GM20000 (cell line): ENCODE results near the gene DDX39B.
A peak's percentile ranks its signal among the peaks of the same experiment; 100 is the strongest.
"Not testable (repeated sequence)": the region's sequence is repeated elsewhere in the genome, so short reads cannot be mapped to it uniquely, and the experiment has no call there.

Source experiments
- DNase-seq: peaks from one replicate; pipeline ENCODE4 v3.0.0; 2012; ENCODE audit warnings: low spot score
- CTCF ChIP-seq: IDR thresholded peaks from 2 replicates; pipeline ENCODE4 v1.5.1; 2012; ENCODE audit warnings: mild to moderate bottlenecking, control low read depth; ENCODE audit errors: extremely low read depth, missing control alignments

DDX39B gene

GRCh38 chr6:31498748-31499147, 43.1 kb downstream of the DDX39B start:
- DNase-seq = no peak
- no peak for TF ChIP-seq CTCF

- DNase-seq = peak; percentile 87
- TF ChIP-seq CTCF = no peak
Observed at GRCh38 chr6:31497531-31498476, 44.0 kb downstream of the DDX39B start, which contains the start of gene MICB. TSS of gene MICB (plus strand) at chr6:31498145. CDS start at chr6:31498194, 49 bp downstream.

DNA sequence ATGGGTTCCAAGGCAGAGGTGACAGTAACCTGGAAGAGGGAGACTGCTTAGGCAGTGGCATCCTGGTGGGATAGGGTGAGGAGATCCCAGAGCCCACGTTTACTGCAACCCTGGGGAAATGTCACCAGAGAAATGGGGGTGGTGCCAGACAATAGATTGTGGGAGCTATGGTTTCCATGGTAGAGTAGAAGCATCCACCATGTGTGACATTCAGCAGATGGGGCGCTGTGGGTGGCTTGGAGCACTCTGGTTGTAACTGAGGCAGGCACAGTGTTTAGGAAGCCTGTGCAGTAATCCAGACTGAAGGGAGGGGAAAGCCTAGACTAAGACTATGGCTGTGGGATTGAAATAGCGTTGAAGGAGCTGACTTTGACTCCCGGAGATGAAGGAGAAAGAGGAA, 45.0 kb downstream of the DDX39B start:
- not testable (repeated sequence) for DNase-seq

- no peak for TF ChIP-seq CTCF
- DNase-seq = no peak
Observed at GRCh38 chr6:31495580-31495979, 46.2 kb downstream of the DDX39B start.

- peak; percentile 57 for TF ChIP-seq CTCF
- DNase-seq = peak; percentile 70
Observed at GRCh38 chr6:31493875-31494694, 47.7 kb downstream of the DDX39B start.

DNA sequence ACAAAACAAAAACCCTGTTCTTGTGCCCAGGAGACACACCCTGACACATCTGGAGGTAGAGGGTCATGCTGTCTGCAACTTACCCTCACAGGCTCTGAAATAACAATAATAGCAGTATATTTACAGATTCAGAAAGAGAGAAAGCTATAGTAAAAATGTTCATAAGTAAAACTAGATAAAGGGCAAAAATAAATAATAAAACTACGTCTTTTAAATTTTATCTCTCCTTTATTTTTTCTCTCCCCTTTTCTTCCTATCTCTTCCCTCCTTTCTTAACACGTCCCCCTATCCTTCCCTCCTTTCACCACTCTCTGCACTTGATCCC, 48.3 kb downstream of the DDX39B start:
- DNase-seq = not testable (repeated sequence)

DNA sequence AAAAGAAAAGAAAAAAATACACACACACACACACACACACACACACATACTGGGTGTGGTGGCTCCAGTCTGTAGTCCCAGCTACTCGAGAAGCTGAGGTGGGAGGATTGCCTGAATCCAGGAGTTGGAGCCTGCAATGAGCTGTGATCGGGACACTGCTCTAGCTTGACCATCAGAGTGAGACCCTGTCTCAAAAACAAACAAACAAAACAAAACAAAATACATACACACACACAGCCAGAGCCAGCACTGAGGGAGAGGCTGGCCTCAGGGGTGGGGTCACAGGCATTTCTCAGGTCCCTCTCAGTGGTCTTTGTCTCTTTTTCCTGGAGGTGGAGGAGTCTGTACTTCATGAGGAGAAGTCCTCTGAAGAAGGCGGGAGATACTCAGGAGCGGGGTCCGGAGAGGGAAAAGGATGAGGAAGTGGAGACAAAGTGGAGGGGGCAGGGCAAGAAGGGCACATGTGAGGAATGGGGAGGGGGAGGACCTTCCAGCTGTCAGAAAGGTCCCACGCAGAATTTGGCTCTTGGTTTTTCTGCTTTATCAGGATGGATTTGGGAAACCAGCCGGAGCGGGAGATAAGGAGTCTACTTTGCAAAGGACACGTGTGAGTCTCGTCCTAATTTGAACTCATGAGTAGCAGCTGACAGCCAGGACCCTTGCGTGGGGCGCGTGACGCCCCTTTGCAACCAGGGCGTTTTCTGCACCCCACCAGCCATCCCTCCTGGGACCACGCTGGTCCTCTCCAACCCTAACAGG, 51.5 kb downstream of the DDX39B start:
- TF ChIP-seq CTCF = no peak
- no peak for DNase-seq

- DNase-seq = no peak
- no peak for TF ChIP-seq CTCF
Observed at GRCh38 chr6:31489086-31489485, 52.7 kb downstream of the DDX39B start.

- DNase-seq = not testable (repeated sequence)
Observed at GRCh38 chr6:31487674-31488073, 54.1 kb downstream of the DDX39B start.

GRCh38 chr6:31486065-31486837, 55.6 kb downstream of the DDX39B start:
- not testable (repeated sequence) for DNase-seq
